ENCODE measurements around the gene MYO9A.
"Not testable (repeated sequence)": the region's sequence is repeated elsewhere in the genome, so short reads cannot be mapped to it uniquely, and the experiment has no call there.

The MYO9A gene

GRCh38 chr15:72077950-72078349 is 40.0 kb downstream of the MYO9A start:
- no peaks in the 10 kb centered on the region for H3K27me3 ChIP-seq
- no peaks in the 10 kb centered on the region; the same call in 1 of the 2 replicates for H3K4me1 ChIP-seq
- TF ChIP-seq, protein P1, sequence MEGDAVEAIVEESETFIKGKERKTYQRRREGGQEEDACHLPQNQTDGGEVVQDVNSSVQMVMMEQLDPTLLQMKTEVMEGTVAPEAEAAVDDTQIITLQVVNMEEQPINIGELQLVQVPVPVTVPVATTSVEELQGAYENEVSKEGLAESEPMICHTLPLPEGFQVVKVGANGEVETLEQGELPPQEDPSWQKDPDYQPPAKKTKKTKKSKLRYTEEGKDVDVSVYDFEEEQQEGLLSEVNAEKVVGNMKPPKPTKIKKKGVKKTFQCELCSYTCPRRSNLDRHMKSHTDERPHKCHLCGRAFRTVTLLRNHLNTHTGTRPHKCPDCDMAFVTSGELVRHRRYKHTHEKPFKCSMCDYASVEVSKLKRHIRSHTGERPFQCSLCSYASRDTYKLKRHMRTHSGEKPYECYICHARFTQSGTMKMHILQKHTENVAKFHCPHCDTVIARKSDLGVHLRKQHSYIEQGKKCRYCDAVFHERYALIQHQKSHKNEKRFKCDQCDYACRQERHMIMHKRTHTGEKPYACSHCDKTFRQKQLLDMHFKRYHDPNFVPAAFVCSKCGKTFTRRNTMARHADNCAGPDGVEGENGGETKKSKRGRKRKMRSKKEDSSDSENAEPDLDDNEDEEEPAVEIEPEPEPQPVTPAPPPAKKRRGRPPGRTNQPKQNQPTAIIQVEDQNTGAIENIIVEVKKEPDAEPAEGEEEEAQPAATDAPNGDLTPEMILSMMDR (IDR thresholded peaks at IDR 0.05; ENCODE audit: low read depth, low read length): no peak
- DNase-seq: no peak
- no peaks in the 10 kb centered on the region for H3K9me3 ChIP-seq
- H3K4me3 ChIP-seq (ENCODE audit: low read depth, low read length): no peak overlapping the region
- no peaks in the 10 kb centered on the region for H3K36me3 ChIP-seq

GRCh38 chr15:72074335-72075060 is 43.5 kb downstream of the MYO9A start:
- no peak for DNase-seq
- no peak overlapping the region for H3K4me3 ChIP-seq (ENCODE audit: low read depth, low read length)
- no peaks in the 10 kb centered on the region for H3K27me3 ChIP-seq
- no peaks in the 10 kb centered on the region for H3K9me3 ChIP-seq
- no peaks in the 10 kb centered on the region for H3K36me3 ChIP-seq
- TF ChIP-seq, protein P1 (IDR thresholded peaks at IDR 0.05; ENCODE audit: low read depth, low read length): no peak
- no peaks in the 10 kb centered on the region; the same call in 1 of the 2 replicates for H3K4me1 ChIP-seq

- DNase-seq; H3K9me3 ChIP-seq; H3K36me3 ChIP-seq; H3K4me3 ChIP-seq (ENCODE audit: low read depth, low read length); H3K27me3 ChIP-seq; H3K4me1 ChIP-seq: not testable (repeated sequence)
Observed at GRCh38 chr15:72071448-72071825, 46.5 kb downstream of the MYO9A start.

DNA sequence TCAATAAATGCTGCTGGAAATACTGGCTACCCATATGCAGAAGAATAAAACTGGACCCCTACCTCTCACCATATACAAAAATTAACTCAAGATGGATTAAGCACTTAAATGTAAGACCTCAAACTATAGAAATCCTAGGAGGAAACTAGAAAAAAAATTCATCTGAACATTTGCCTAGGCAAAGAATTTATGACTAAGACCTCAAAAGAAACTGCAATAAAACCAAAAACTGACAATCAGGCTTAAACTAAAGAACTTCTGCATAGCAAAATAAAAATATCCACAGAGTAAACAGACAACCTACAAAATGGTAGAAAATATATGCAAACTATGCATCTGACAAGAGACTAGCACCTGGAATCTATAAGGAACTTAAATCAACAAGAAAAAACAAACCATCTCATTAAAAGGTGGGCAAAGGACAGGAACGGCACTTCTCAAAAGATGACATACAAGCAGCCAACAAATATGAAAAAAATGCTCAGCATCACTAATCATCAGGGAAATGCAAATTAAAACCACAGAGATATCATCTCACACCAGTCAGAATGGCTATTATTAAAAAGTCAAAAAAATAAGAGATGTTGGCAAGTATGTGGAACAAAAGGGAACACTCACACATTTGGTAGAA is 47.0 kb downstream of the MYO9A start:
- Histone ChIP-seq H3K4me1 (no peaks in the 10 kb centered on the region; the same call in 1 of the 2 replicates), H3K36me3 (no peaks in the 10 kb centered on the region), H3K4me3 (ENCODE audit: low read depth, low read length) (no peak overlapping the region), H3K9me3 (no peaks in the 10 kb centered on the region), H3K27me3 (no peaks in the 10 kb centered on the region)
- no peak for DNase-seq
- TF ChIP-seq, protein P1 (IDR thresholded peaks at IDR 0.05; ENCODE audit: low read depth, low read length): no peak

DNA sequence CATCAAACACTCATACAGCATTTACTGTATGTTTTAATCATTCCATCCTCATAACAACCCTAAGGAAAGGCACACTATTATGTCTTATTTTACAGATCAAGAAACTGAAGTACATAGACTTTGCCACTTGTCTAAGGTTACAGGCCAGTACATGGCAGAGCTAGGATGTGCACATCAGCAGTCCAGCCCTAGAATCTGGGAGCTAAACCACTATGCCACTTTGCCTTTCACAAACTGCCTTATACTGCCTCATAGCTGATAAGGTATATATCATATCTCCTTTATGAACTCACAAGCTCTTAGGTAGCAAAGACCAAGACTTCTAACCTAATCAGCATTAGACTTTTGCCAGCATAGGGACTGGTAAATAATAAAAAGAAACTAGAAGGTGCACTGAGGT is 49.1 kb downstream of the MYO9A start:
- H3K36me3 ChIP-seq: no peaks in the 10 kb centered on the region
- no peaks in the 10 kb centered on the region for H3K9me3 ChIP-seq
- TF ChIP-seq, protein P1 (IDR thresholded peaks at IDR 0.05; ENCODE audit: low read depth, low read length): no peak
- no peak overlapping the region for H3K4me3 ChIP-seq (ENCODE audit: low read depth, low read length)
- H3K27me3 ChIP-seq: no peaks in the 10 kb centered on the region
- H3K4me1 ChIP-seq: no peaks in the 10 kb centered on the region
- DNase-seq: no peak

- Histone ChIP-seq H3K4me3 (ENCODE audit: low read depth, low read length) (no peak overlapping the region), H3K27me3 (no peaks in the 10 kb centered on the region), H3K4me1 (no peaks in the 10 kb centered on the region), H3K36me3 (no peaks in the 10 kb centered on the region), H3K9me3 (no peaks in the 10 kb centered on the region)
- TF ChIP-seq, protein P1 (IDR thresholded peaks at IDR 0.05; ENCODE audit: low read depth, low read length): no peak
- DNase-seq: no peak
Observed at GRCh38 chr15:72065801-72066200, 52.1 kb downstream of the MYO9A start.
